K562 (cell line): ENCODE measurements around the gene FIG4.

Source experiments
- ELK1 ChIP-seq: sonication (generic); formaldehyde crosslinking; IDR thresholded peaks from 2 replicates; pipeline ENCODE4 v1.8.1; 2022; ENCODE audit warnings: missing genetic modification reagents
- SRSF9 ChIP-seq: fragments of 200-400 bp; formaldehyde crosslinking; IDR thresholded peaks from 2 replicates; pipeline ENCODE4 v1.6.1; 2017; ENCODE audit warnings: low read depth, low read length, borderline replicate concordance
- ZNF274 ChIP-seq: IDR thresholded peaks from 2 replicates; pipeline ENCODE4 v1.6.1; 2011; ENCODE audit warnings: low read depth, mild to moderate bottlenecking, low read length, moderate library complexity, borderline replicate concordance

- TF ChIP-seq ZNF274, result no peak
- TF ChIP-seq ELK1 (CRISPR knock-in tag), result no peak
- TF ChIP-seq SRSF9, result no peak
Observed at GRCh38 chr6:109834131-109834530, 143.0 kb downstream of the FIG4 start.
